Activated effector memory CD4-positive, alpha-beta T cell treated with Interleukin-2 at 50 U/mL for 16 hours (primary cell): ENCODE measurements around the gene RAD51B.
"Not testable (repeated sequence)": the region's sequence is repeated elsewhere in the genome, so short reads cannot be mapped to it uniquely, and the experiment has no call there.

Experiments used
- DNase-seq: peaks from one replicate; pipeline ENCODE4 v3.0.0-alpha.2; 2020

Gene RAD51B

DNA sequence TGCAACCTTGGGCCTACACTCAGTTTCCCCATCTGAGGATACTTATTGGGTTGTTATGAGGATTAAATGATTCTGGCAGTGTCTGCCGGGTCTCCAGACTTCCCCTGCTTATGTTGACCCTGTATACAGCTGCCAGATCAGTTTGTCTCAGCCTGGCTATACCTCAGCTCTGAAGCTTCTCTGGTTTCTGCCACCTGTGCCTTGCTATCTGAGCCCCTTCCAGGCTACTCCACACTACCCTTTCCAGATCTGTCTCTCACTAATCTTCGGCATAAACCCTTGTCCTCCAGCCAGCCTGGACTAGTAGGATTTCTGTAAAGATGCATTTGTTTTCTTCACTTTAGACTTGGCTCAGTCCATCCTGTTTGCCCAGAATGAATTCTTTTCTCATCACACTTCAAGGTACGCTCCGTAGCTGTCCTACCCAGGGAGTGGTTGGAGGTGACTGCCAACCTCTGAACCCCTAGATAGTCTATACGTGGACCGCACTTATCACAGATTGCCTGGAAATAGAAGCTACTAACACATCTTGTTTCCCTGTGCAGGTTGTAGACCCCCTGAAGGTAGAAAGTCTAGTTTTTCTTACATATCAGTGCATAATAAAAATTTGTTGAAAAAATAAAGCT is 422.4 kb downstream of the RAD51B start:
- DNase-seq: no peak

DNA sequence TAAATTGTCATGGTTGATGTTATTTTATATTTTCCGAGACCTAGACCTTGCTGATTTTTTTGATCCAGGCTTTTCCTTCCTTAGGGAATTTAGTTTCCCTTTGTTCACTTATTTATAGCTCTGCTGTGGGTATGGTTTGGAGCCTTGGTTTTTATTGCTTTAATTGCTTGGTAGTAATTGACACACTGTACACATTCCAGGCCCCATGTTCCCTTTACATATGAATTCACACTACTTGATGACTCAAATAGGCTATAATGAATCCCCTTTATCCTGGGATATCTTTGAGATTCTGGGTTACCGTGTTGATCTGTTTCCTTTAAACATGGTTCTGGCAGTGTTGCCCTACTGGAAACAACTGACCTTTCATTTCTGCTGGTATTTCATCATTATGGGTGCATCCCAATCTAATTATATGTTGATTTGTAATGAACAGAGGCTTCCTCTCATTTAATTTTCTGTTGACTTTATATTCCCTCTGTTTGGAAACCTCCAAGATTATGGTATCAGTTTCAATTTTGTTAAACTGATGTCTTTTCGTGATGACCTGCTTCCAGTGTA is 424.0 kb downstream of the RAD51B start:
- DNase-seq: no peak

- DNase-seq: no peak
These were observed 424.8 kb downstream of the RAD51B start for GRCh38 chr14:68244262-68244980.

GRCh38 chr14:68245146-68246073 is 425.8 kb downstream of the RAD51B start:
- DNase-seq: no peak

- DNase-seq: no peak
These were observed 426.7 kb downstream of the RAD51B start for GRCh38 chr14:68246074-68246785.

- no peak for DNase-seq
These were observed 427.2 kb downstream of the RAD51B start for GRCh38 chr14:68246786-68247105.

DNA sequence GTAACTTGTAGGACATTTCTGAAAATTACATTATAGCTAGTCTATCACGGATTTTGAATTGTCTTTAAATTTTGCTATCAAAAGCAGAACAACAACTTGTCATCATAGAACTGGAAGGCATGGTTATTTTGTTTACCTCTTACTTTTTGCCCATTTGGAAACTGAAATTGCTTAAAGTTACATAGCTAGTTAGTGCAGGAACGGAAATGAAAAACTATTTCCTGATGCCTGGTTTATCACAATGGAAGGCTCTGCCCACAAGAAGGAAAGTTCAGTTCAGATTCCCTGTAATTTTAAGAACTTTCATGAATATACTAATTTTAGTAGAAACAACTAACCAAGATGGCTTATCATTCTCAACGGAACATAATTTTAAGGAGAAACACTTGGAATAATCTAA is 427.7 kb downstream of the RAD51B start:
- DNase-seq: no peak

GRCh38 chr14:68247676-68248268 is 428.2 kb downstream of the RAD51B start:
- DNase-seq: no peak

GRCh38 chr14:68248481-68249255 is 429.1 kb downstream of the RAD51B start:
- no peak for DNase-seq

DNA sequence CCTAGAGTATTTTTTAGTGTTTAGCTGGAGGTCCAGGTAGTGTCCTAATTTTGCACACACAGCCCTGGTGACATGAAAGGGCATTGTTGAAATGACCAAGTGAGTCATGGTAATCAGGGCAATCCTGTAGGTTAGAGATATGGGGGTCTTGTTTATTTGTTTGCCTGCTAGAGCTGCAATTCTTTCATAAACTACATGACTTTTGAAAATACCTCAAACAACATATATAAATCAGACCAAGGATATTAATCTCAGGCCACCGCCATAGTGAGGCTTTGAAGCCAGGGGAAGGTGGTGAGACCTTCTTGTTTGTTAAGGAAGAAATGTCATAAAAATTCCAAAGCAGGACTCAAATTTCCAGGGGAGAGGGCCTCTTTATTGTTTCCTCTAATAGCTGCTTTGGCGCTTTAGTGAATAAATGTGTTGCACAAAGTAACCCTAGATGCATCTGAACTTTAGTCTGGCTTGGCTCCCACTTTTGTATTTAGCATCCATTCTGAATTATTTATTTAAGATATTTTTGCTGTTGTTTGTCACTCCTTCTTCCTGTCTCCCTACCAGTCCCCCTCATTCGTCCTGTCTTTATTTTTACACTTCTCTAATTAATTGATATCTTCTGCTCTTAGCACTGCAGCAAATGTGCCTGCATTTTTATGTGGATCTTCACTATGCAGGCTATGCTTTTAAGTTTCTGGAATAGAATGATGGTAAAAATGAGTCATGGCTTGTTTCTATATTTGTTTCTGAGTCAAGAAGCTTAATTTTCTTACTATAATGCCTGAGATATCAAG is 430.3 kb downstream of the RAD51B start:
- no peak for DNase-seq

DNA sequence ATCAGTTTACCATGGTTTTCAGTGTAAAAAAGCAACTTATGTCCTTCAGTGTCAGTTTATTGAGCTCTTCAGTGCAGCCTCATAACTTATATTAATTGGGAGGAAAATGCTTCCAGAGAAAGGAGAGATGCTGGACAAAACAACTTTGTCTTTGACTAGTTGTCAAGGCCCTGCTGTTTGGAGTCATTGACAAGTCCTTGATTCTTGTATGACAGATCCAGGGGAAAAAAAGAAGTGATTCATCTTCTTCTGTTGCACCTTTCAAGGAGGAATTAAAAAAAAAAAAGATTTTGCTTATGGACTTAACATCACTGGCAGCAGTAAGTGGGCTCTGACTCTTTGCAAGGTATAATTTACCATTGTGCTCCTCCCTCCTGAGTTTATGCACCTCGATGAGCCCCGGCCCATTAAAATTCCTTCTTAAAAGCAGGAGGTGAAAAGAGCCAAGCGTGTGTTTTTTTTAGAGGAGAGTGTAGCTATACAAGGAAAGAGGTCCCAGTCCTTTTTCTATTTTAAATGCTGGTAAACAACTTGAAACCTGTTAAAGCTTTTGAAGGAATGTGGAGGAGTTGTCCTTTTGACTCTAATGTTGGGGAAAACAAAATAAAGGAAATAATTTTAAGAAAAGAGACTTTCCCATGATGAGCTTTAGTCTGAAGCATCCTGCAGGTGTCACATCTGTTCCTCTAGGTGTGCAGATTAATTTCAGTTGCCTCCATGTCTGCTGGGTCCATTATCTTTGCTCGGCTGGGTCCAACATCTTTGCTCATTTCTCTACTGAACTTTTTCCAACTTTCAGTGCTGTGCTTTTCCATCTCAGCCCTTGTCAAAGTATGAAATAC is 431.6 kb downstream of the RAD51B start:
- no peak for DNase-seq

- DNase-seq: no peak
These were observed 432.2 kb downstream of the RAD51B start for GRCh38 chr14:68251769-68252100.

DNA sequence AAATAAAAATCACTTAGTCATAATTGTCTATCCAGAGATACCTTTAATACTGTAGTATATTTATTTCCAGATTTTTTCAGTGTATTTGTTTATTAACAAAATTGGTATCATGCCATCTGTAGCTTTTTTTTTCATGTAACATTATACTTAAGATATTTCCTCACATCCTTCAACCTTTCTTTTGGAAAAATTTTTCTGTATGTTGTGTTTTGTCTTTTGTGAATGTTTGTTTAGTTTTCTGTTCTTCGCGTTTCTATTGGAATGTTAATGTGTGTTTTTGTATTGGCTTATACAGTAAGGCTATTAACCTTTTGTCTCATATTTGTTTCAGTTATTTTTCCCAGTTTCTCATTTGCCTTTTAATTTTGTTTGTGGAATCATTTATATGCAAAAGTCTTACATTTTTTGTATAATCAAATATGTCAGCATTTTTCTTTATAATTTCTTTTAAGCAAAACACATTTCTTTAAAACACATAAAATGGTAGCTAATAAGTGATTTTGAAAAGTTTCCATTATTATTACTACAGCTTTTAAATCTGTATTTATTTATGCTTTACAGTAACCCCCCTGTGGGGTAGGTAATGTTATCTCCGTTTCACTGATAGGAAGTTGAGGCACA is 433.7 kb downstream of the RAD51B start:
- DNase-seq: no peak

DNA sequence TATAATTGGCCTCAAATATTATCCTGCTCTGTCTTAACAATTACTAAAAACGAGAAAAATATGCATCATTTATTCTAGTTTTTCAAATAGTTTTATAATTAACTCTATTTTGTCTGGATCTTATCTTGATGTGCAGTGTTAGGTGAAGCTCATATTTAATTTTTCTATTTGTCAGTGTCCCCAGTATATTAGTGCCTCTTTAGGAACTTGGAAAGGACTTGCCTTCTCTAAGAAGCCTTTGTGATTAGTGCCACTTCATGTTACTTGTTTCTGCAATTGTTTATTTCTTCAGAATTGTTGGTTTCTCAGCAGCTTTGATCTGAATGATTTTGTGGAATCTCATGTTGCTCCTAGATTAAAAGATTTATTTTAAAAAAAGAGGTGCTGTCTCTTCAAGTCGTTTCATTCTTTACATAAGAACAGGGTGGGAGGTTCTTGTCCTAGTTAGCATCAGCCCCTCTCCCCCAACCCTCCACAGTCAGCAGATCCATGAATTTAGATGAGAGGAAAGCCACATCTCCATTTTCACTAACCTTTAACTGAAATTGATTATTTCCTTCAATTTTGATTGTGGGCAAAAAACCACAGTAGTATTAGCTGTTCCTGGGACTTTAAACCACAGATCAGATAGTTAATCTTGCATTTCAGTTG is 434.4 kb downstream of the RAD51B start:
- DNase-seq: no peak

GRCh38 chr14:68254669-68255527 is 435.3 kb downstream of the RAD51B start:
- no peak for DNase-seq

DNA sequence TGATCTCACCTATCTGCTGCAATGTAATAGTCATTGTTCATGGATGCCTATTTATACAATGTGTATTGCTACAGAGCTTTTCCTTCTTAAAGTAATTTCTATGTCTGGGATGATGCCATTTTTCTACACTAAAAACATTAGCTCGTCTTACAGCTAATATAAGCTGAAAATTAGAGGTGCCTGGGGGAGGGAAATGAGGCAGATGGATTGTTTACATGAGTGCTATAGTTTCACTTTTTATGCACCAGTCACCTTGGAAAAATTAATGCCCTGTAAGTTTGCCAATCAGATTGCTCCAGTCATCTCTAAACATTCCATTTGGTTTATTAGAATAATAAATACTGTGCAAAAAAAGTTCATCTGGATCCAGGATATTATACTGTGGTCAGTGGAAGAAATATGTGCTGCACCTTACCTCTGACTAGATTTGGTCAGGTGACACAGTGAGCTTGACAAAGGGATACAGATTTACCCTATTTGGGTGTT is 436.2 kb downstream of the RAD51B start:
- DNase-seq: no peak

- no peak for DNase-seq
These were observed 438.4 kb downstream of the RAD51B start for GRCh38 chr14:68257969-68258368.

DNA sequence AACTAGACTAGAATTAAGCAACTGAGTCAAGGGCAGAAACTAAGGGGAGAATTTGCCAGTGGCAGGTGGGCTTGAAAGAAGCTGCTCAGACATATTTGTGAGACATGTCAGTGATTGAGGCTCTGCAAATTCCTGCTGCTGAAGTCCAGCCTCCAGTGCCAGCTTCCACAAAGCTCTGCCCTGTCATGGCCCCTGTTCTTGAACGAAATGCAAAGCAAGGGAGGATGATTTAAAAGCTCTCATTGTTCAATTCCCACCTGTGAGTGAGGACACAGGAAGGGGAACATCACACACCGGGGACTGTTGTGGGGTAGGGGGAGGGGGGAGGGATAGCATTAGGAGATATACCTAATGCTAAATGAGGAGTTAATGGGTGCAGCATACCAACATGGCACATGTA is 439.4 kb downstream of the RAD51B start:
- not testable (repeated sequence) for DNase-seq
